OCI-LY7 (cell line): ENCODE data around the gene DPH6. TPM values are rescaled to one million over a fixed set of nuclear protein-coding genes. Genes with fewer than 3 reads are reported as not detected.

Source experiments
- BruUV-seq: library from RNA; stranded (reverse); fragments of 400-500 nt; replicated peaks from 2 replicates; lab custom pipeline; 2021; lab: Mats Ljungman, UMichigan
- CTCF ChIA-PET: fragments of 300-600 bp; sonication (Branson Sonifier 250); formaldehyde crosslinking; loops from one replicate; lab custom pipeline; 2022; ENCODE audit warnings: antibody characterized with exemption; ENCODE audit not compliant: unreplicated experiment; lab: Charles Lee
- POLR2A ChIA-PET: fragments of 300-600 bp; sonication (Branson Sonifier 250); formaldehyde crosslinking; loops from one replicate; lab custom pipeline; 2022; ENCODE audit warnings: antibody characterized with exemption; lab: Charles Lee
- DNase-seq: peaks from one replicate; pipeline ENCODE4 v3.0.0-alpha.2; 2015; ENCODE audit warnings: low spot score
- H2AFZ ChIP-seq: fragments of 200-600 bp; sonication (generic), shearing (Covaris generic); 2 replicates; pipeline ENCODE4 v1.6.1; 2014; ENCODE audit warnings: mild to moderate bottlenecking, antibody characterized with exemption, low read length, moderate library complexity
- H3K27ac ChIP-seq: fragments of 200-600 bp; sonication (generic); 2 replicates; pipeline ENCODE4 v1.5.1; 2014; ENCODE audit warnings: mixed run types, low read depth, mild to moderate bottlenecking, moderate library complexity, low read length, inconsistent platforms; ENCODE audit not compliant: poor library complexity, severe bottlenecking
- H3K36me3 ChIP-seq: fragments of 200-600 bp; sonication (generic); 2 replicates; pipeline ENCODE4 v1.6.1; 2014; ENCODE audit warnings: mild to moderate bottlenecking, antibody characterized with exemption, low read length, moderate library complexity, mixed read lengths; ENCODE audit not compliant: insufficient read depth
- H3K4me1 ChIP-seq: fragments of 200-600 bp; sonication (generic); 2 replicates; pipeline ENCODE4 v1.5.1; 2014; ENCODE audit warnings: mild to moderate bottlenecking, low read length; ENCODE audit not compliant: insufficient read depth, poor library complexity, severe bottlenecking
- H3K4me2 ChIP-seq: fragments of 200-600 bp; sonication (generic); 2 replicates; pipeline ENCODE4 v1.6.1; 2014; ENCODE audit warnings: mild to moderate bottlenecking, low read length
- H3K4me3 ChIP-seq: fragments of 200-600 bp; sonication (generic); 2 replicates; pipeline ENCODE4 v1.5.1; 2014; ENCODE audit warnings: mild to moderate bottlenecking, low read depth, low read length; ENCODE audit not compliant: poor library complexity, severe bottlenecking
- H3K79me2 ChIP-seq: fragments of 200-600 bp; sonication (generic); 2 replicates; pipeline ENCODE4 v1.6.1; 2016; ENCODE audit warnings: low read depth, mild to moderate bottlenecking, low read length, moderate library complexity, mixed read lengths; ENCODE audit not compliant: insufficient read depth
- H3K9me2 ChIP-seq: fragments of 200-600 bp; sonication (generic); 2 replicates; pipeline ENCODE4 v1.6.1; 2016; ENCODE audit warnings: mild to moderate bottlenecking, low read length, mixed read lengths; ENCODE audit not compliant: insufficient read depth
- H3K9me3 ChIP-seq: fragments of 200-600 bp; sonication (generic); 2 replicates; pipeline ENCODE4 v1.6.1; 2014; ENCODE audit warnings: mild to moderate bottlenecking, mixed run types, low read length, mixed read lengths
- H4K20me1 ChIP-seq: fragments of 200-600 bp; sonication (generic); 2 replicates; pipeline ENCODE4 v1.6.1; 2014; ENCODE audit warnings: mild to moderate bottlenecking, antibody characterized with exemption, low read length, moderate library complexity, mixed read lengths; ENCODE audit not compliant: insufficient read depth
- CTCF ChIP-seq: fragments of 200-600 bp; sonication (generic); conservative IDR thresholded peaks from 2 replicates; pipeline ENCODE4 v1.5.1; 2014; ENCODE audit warnings: mild to moderate bottlenecking, antibody characterized with exemption, low read length, moderate library complexity, mixed read lengths
- EZH2phosphoT487 ChIP-seq: fragments of 200-600 bp; sonication (generic); IDR thresholded peaks from 2 replicates; pipeline ENCODE4 v1.6.1; 2018; ENCODE audit warnings: low read depth, borderline replicate concordance, mild to moderate bottlenecking, mixed run types, antibody characterized with exemption, low read length, moderate library complexity, mixed read lengths
- intact Hi-C: fragments of 100-400 bp; cut with micrococcal nuclease; formaldehyde crosslinking; loops from one replicate; pipeline ENCODE4 v1.10.0; 2022; ENCODE audit not compliant: unreplicated experiment
- total RNA-seq, 2 experiments: library from RNA; depleted of rRNA in 1 of 2; stranded (reverse); fragments of >200 nt in 1 of 2; shearing (Covaris generic) in 1 of 2; gene quantifications; 2 replicates each; pipeline ENCODE4 v1.2.3, GENCODE V29; 2014 to 2022

DPH6 gene
- total RNA-seq, 2 experiments from 2014 or later: 12.6 to 21.4 TPM

GRCh38 chr15:35514759-35515158, 31.2 kb downstream of the DPH6 start:
- H3K36me3 ChIP-seq: no peaks in the 10 kb centered on the region
- no peaks in the 10 kb centered on the region for H3K4me1 ChIP-seq
- H3K4me2 ChIP-seq: no peak overlapping the region
- TF ChIP-seq EZH2phosphoT487 (no peak), CTCF (no peak)
- no peak overlapping the region for H3K27ac ChIP-seq
- H3K9me2 ChIP-seq: no peaks in the 10 kb centered on the region
- no peak overlapping the region for H2AFZ ChIP-seq
- no peaks in the 10 kb centered on the region for H3K9me3 ChIP-seq
- intact Hi-C loops: no loop called here
- H4K20me1 ChIP-seq: no peaks in the 10 kb centered on the region; the same call in 1 of the 2 replicates
- no TSS peak for BruUV-seq
- POLR2A ChIA-PET: no interaction called here
- CTCF ChIA-PET: no interaction called here
- no peak for DNase-seq
- H3K79me2 ChIP-seq: no peaks in the 10 kb centered on the region
- no peak overlapping the region for H3K4me3 ChIP-seq

GRCh38 chr15:35507932-35508638, 37.9 kb downstream of the DPH6 start:
- no peak for DNase-seq
- Histone ChIP-seq H3K36me3 (no peaks in the 10 kb centered on the region), H2AFZ (no peak overlapping the region), H3K9me2 (no peaks in the 10 kb centered on the region), H3K4me3 (no peak overlapping the region), H3K27ac (no peak overlapping the region), H3K4me2 (no peak overlapping the region), H4K20me1 (no peaks in the 10 kb centered on the region), H3K4me1 (peaks cover 10% of the 10 kb centered on the region), H3K79me2 (no peaks in the 10 kb centered on the region), H3K9me3 (no peaks in the 10 kb centered on the region)
- ChIA-PET POLR2A (interaction anchor here (1.0 kb wide), 1 partner anchor 74 kb away, joined by 3 read pairs; no protein-coding TSS in a partner anchor), CTCF (no interaction called here)
- BruUV-seq: no TSS peak
- intact Hi-C loops: no loop called here
- no peak for TF ChIP-seq EZH2phosphoT487
- TF ChIP-seq CTCF: no peak

- no peaks in the 10 kb centered on the region for H4K20me1 ChIP-seq
- H3K36me3 ChIP-seq: no peaks in the 10 kb centered on the region
- H3K9me3 ChIP-seq: no peaks in the 10 kb centered on the region
- POLR2A ChIA-PET: no interaction called here
- H3K4me2 ChIP-seq: peak overlapping the region; percentile 13; the same call in 1 of the 2 replicates
- intact Hi-C loops: no loop called here
- TF ChIP-seq CTCF (no peak), EZH2phosphoT487 (no peak)
- H3K4me1 ChIP-seq: peaks cover 10% of the 10 kb centered on the region
- DNase-seq: no peak
- no peak overlapping the region for H2AFZ ChIP-seq
- H3K27ac ChIP-seq: no peak overlapping the region
- BruUV-seq: no TSS peak
- H3K9me2 ChIP-seq: no peaks in the 10 kb centered on the region
- CTCF ChIA-PET: no interaction called here
- no peaks in the 10 kb centered on the region for H3K79me2 ChIP-seq
- H3K4me3 ChIP-seq: no peak overlapping the region
Observed at GRCh38 chr15:35506272-35506870, 39.6 kb downstream of the DPH6 start.
